GM12878 (cell line): ENCODE data around the gene VARS1.

Experiments
- ESRRA ChIP-seq: IDR thresholded peaks from 2 replicates; pipeline ENCODE4 v1.6.1; 2012; ENCODE audit warnings: mild to moderate bottlenecking, low read length, improper control_type of control experiment
- JUND ChIP-seq: IDR thresholded peaks from 2 replicates; pipeline ENCODE4 v1.6.1; 2012; ENCODE audit warnings: low read depth, mild to moderate bottlenecking, low read length, improper control_type of control experiment, moderate library complexity
- TF ChIP-seq, protein P1 (sequence below), 3 experiments: IDR thresholded peaks in 2 of 3; conservative IDR thresholded peaks in 1 of 3; 2 replicates each; pipeline ENCODE4 v1.5.1; 2011; ENCODE audit warnings: low read depth in 3 of 3, low read length in 3 of 3, mild to moderate bottlenecking in 3 of 3, control low read depth in 2 of 3, moderate library complexity in 2 of 3, inconsistent platforms in 1 of 3, mixed read lengths in 1 of 3; ENCODE audit not compliant: control insufficient read depth in 2 of 3, insufficient read depth in 1 of 3; ENCODE audit errors: extremely low read depth in 1 of 3

DNA sequence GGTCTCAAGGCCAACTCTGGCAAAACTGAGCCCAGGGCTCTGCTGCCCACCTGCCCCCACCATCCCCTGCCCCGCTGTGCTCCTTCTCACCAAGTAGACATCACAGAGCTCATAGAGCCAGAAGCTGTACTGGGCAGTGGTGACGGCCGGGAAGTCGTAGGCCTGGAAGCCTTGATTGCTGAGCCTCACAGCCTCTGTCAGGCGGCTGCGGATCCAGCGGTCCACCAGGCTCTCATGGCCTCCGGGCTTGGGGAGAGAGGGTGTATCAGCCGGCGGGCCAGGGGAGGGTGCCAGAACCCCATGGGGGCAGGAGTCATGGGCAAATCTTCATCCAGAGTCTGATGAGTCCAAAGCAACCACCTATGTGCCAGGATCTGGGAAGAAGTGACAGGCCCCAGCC, 15.6 kb downstream of the VARS1 start:
- no peak for TF ChIP-seq ESRRA
- TF ChIP-seq JUND = no peak
- TF ChIP-seq, protein P1, sequence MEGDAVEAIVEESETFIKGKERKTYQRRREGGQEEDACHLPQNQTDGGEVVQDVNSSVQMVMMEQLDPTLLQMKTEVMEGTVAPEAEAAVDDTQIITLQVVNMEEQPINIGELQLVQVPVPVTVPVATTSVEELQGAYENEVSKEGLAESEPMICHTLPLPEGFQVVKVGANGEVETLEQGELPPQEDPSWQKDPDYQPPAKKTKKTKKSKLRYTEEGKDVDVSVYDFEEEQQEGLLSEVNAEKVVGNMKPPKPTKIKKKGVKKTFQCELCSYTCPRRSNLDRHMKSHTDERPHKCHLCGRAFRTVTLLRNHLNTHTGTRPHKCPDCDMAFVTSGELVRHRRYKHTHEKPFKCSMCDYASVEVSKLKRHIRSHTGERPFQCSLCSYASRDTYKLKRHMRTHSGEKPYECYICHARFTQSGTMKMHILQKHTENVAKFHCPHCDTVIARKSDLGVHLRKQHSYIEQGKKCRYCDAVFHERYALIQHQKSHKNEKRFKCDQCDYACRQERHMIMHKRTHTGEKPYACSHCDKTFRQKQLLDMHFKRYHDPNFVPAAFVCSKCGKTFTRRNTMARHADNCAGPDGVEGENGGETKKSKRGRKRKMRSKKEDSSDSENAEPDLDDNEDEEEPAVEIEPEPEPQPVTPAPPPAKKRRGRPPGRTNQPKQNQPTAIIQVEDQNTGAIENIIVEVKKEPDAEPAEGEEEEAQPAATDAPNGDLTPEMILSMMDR (IDR thresholded peaks at IDR 0.05 in 2 of 3, conservative IDR thresholded peaks at IDR 0.05 in 1 of 3; ENCODE audit: control insufficient read depth in 2 of 3, extremely low read depth in 1 of 3, insufficient read depth in 1 of 3, low read depth in 3 of 3, low read length in 3 of 3) = no peak
